Measurements from ENCODE around the gene PPP6R1. TPM values are rescaled to one million over a fixed set of nuclear protein-coding genes. Genes with fewer than 3 reads are reported as not detected.
A peak's percentile ranks its signal among the peaks of the same experiment; 100 is the strongest.

Gene PPP6R1
- total RNA-seq, 1 donor from 2014 or later = 30.4 TPM

GRCh38 chr19:55196803-55197202 lies 62.0 kb downstream of the PPP6R1 start:
- H3K9me3 ChIP-seq = no peaks in the 10 kb centered on the region
- no peaks in the 10 kb centered on the region for H3K4me1 ChIP-seq
- TF ChIP-seq POLR2A (IDR thresholded peaks at IDR 0.05) = no peak
- no peak for TF ChIP-seq CTCF (IDR thresholded peaks at IDR 0.05)
- no peak for TF ChIP-seq POLR2AphosphoS5 (IDR thresholded peaks at IDR 0.05; ENCODE audit: insufficient read depth in 1 of 2, low read depth in 1 of 2)
- no peak for DNase-seq (ENCODE audit: extremely low spot score in 2 of 2)
- H3K27me3 ChIP-seq = no peaks in the 10 kb centered on the region
- no peak overlapping the region for H3K27ac ChIP-seq
- intact Hi-C loops (cut with DNase I) = no loop called here
- no peak overlapping the region for H3K4me3 ChIP-seq
- no peaks in the 10 kb centered on the region for H3K36me3 ChIP-seq

GRCh38 chr19:55193481-55193880 lies 65.3 kb downstream of the PPP6R1 start:
- TF ChIP-seq POLR2AphosphoS5 (IDR thresholded peaks at IDR 0.05; ENCODE audit: insufficient read depth in 1 of 2, low read depth in 1 of 2) = no peak
- TF ChIP-seq CTCF (IDR thresholded peaks at IDR 0.05) = no peak
- no peak for TF ChIP-seq POLR2A (IDR thresholded peaks at IDR 0.05)
- no peaks in the 10 kb centered on the region for H3K36me3 ChIP-seq
- H3K27me3 ChIP-seq = no peaks in the 10 kb centered on the region
- H3K9me3 ChIP-seq = no peaks in the 10 kb centered on the region
- no peaks in the 10 kb centered on the region for H3K4me1 ChIP-seq
- intact Hi-C loops (cut with DNase I) = no loop called here
- H3K27ac ChIP-seq = no peak overlapping the region
- no peak overlapping the region for H3K4me3 ChIP-seq
- no peak for DNase-seq (ENCODE audit: extremely low spot score in 2 of 2)

GRCh38 chr19:55189403-55189835 lies 69.4 kb downstream of the PPP6R1 start:
- no peaks in the 10 kb centered on the region for H3K36me3 ChIP-seq
- DNase-seq (ENCODE audit: extremely low spot score in 2 of 2) = peak in 1 of 2 donors; percentile 93
- no peaks in the 10 kb centered on the region for H3K4me1 ChIP-seq
- H3K27ac ChIP-seq = peak overlapping the region; percentile 63
- no peak for TF ChIP-seq CTCF (IDR thresholded peaks at IDR 0.05)
- TF ChIP-seq POLR2AphosphoS5 (IDR thresholded peaks at IDR 0.05; ENCODE audit: insufficient read depth in 1 of 2, low read depth in 1 of 2) = peak; percentile 65 to 87
- TF ChIP-seq POLR2A (IDR thresholded peaks at IDR 0.05) = no peak
- H3K27me3 ChIP-seq = no peaks in the 10 kb centered on the region
- H3K4me3 ChIP-seq = no peak overlapping the region
- intact Hi-C loops (cut with DNase I) = no loop called here
- H3K9me3 ChIP-seq = no peaks in the 10 kb centered on the region

- Histone ChIP-seq H3K4me1 (no peaks in the 10 kb centered on the region), H3K27me3 (no peaks in the 10 kb centered on the region), H3K36me3 (no peaks in the 10 kb centered on the region), H3K4me3 (no peak overlapping the region), H3K27ac (peak overlapping the region; percentile 63), H3K9me3 (no peaks in the 10 kb centered on the region)
- no peak for DNase-seq (ENCODE audit: extremely low spot score in 2 of 2)
- intact Hi-C loops (cut with DNase I) = no loop called here
- TF ChIP-seq CTCF (IDR thresholded peaks at IDR 0.05) (no peak), POLR2AphosphoS5 (IDR thresholded peaks at IDR 0.05; ENCODE audit: insufficient read depth in 1 of 2, low read depth in 1 of 2) (no peak), POLR2A (IDR thresholded peaks at IDR 0.05) (no peak)
Observed at GRCh38 chr19:55188625-55189024, 70.2 kb downstream of the PPP6R1 start.

GRCh38 chr19:55186080-55186479 lies 72.7 kb downstream of the PPP6R1 start:
- Histone ChIP-seq H3K9me3 (no peaks in the 10 kb centered on the region), H3K4me3 (no peak overlapping the region), H3K27ac (no peak overlapping the region), H3K4me1 (no peaks in the 10 kb centered on the region), H3K36me3 (no peaks in the 10 kb centered on the region), H3K27me3 (no peaks in the 10 kb centered on the region)
- no peak for TF ChIP-seq POLR2A (IDR thresholded peaks at IDR 0.05)
- TF ChIP-seq CTCF (IDR thresholded peaks at IDR 0.05) = no peak
- no peak for TF ChIP-seq POLR2AphosphoS5 (IDR thresholded peaks at IDR 0.05; ENCODE audit: insufficient read depth in 1 of 2, low read depth in 1 of 2)
- no peak for DNase-seq (ENCODE audit: extremely low spot score in 2 of 2)
- intact Hi-C loops (cut with DNase I) = no loop called here

Data from vagina (tissue), 2 donors.